ENCODE results near the gene IL36RN.

The IL36RN gene

GRCh38 chr2:113072584-113072983 is 13.6 kb downstream of the IL36RN start:
- H3K4me2 ChIP-seq (ENCODE audit: low read length), result no peak overlapping the region
- no peak overlapping the region for H3K27ac ChIP-seq
- TF ChIP-seq CTCF (IDR thresholded peaks at IDR 0.05), result no peak
- no peaks in the 10 kb centered on the region for H3K79me2 ChIP-seq
- H3K36me3 ChIP-seq (ENCODE audit: control insufficient read depth, insufficient read depth, low read length), result no peaks in the 10 kb centered on the region
- H3K9me3 ChIP-seq (ENCODE audit: control insufficient read depth, low read length), result no peaks in the 10 kb centered on the region
- H3K9ac ChIP-seq, result no peak overlapping the region
- no peak overlapping the region for H2AFZ ChIP-seq
- no peak overlapping the region for H3K4me3 ChIP-seq (ENCODE audit: low read depth, low read length)
- H3K4me1 ChIP-seq, result no peaks in the 10 kb centered on the region
- no peaks in the 10 kb centered on the region for H3K27me3 ChIP-seq (ENCODE audit: control insufficient read depth, insufficient read depth, low read length)

DNA sequence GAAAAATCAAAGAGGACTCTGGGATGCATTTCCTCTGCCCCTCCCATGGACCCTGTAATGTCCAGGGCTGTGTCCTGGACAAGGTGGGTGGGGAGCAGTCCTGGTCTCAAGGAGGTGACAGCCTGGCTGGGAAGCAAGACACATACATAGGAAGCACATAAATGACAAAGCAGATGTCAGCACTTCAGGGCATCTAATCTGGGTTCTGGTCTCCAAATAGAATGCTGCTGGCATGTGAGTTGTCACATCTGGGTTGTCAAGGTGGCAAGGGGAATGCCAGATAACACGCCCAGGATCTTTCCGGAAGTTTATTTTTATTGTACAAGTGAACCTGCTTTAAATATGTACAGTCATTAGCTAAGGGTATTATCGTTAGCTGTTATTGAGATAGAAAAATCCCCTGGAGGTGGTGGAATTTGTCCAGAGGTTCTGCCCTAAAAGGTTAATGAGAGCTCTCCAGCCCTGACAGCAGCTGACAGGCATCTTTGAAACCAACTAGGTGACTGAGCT is 14.4 kb downstream of the IL36RN start:
- no peaks in the 10 kb centered on the region for H3K79me2 ChIP-seq
- no peak for TF ChIP-seq CTCF (IDR thresholded peaks at IDR 0.05)
- H3K4me2 ChIP-seq (ENCODE audit: low read length), result no peak overlapping the region
- no peaks in the 10 kb centered on the region for H3K9me3 ChIP-seq (ENCODE audit: control insufficient read depth, low read length)
- no peak overlapping the region for H2AFZ ChIP-seq
- no peaks in the 10 kb centered on the region for H3K36me3 ChIP-seq (ENCODE audit: control insufficient read depth, insufficient read depth, low read length)
- no peak overlapping the region for H3K27ac ChIP-seq
- H3K4me3 ChIP-seq (ENCODE audit: low read depth, low read length), result no peak overlapping the region
- no peak overlapping the region for H3K9ac ChIP-seq
- H3K4me1 ChIP-seq, result no peaks in the 10 kb centered on the region
- H3K27me3 ChIP-seq (ENCODE audit: control insufficient read depth, insufficient read depth, low read length), result no peaks in the 10 kb centered on the region

- H3K4me2 ChIP-seq (ENCODE audit: low read length), result no peak overlapping the region
- H3K9me3 ChIP-seq (ENCODE audit: control insufficient read depth, low read length), result no peaks in the 10 kb centered on the region
- H3K4me3 ChIP-seq (ENCODE audit: low read depth, low read length), result no peak overlapping the region
- H3K4me1 ChIP-seq, result no peaks in the 10 kb centered on the region
- no peak overlapping the region for H3K27ac ChIP-seq
- no peak overlapping the region for H3K9ac ChIP-seq
- H3K36me3 ChIP-seq (ENCODE audit: control insufficient read depth, insufficient read depth, low read length), result no peaks in the 10 kb centered on the region
- TF ChIP-seq CTCF (IDR thresholded peaks at IDR 0.05), result no peak
- no peaks in the 10 kb centered on the region for H3K27me3 ChIP-seq (ENCODE audit: control insufficient read depth, insufficient read depth, low read length)
- no peaks in the 10 kb centered on the region for H3K79me2 ChIP-seq
- H2AFZ ChIP-seq, result no peak overlapping the region
These were observed 16.0 kb downstream of the IL36RN start for GRCh38 chr2:113075030-113075429.

DNA sequence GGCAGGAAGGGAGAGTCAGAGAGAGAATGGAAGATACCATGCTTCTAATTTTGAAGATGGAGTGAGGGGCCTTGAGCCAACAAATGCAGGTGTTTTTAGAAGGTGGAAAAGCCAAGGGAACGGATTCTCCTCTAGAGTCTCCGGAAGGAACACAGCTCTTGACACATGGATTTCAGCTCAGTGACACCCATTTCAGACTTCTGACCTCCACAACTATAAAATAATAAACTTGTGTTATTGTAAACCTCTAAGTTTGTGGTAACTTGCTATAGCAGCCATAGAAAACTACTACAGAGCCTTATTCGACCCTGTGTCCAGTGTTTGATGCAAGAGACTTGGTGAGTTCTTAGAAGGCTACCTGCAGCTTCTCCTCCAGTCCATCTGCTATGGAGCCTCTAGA is 16.6 kb downstream of the IL36RN start:
- H3K4me2 ChIP-seq (ENCODE audit: low read length), result no peak overlapping the region
- no peak for TF ChIP-seq CTCF (IDR thresholded peaks at IDR 0.05)

DNA sequence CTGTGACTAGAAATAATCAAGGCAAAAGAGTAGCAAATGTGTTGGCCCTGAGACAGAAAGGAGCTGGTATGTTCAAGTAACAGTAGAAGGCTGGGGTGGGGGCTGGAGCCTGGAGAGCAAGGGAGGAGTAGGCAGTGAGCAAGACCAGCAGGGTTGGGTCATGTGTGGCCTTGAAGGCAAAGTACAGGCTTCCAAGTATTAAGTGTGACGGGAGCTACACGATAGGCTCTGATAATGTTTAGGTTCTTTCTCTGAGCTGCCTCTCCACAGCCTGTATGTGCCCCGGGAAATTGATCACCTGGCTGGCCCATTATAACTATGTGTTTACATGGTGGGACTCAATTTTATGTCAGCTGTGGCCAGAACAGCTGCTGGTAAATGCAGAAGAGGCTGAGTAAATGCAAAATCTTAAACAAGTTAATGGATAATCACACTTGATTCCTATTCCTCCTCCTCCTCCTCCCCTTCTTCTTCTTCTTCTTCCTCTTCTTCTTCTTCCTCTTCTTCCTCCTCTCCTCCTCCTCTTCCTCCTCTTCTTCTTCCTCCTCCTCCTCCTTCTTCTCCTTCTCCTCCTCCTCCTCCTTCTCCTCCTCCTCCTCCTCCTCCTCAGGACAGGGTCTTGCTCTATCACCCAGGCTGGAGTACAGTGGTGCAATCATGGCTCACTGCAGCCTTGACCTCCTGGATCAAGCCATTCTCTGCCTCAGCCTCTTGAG is 18.1 kb downstream of the IL36RN start:
- Histone ChIP-seq H3K4me2 (ENCODE audit: low read length) (no peak overlapping the region), H3K27ac (no peak overlapping the region), H3K9me3 (ENCODE audit: control insufficient read depth, low read length) (no peaks in the 10 kb centered on the region), H3K4me1 (no peaks in the 10 kb centered on the region), H3K79me2 (no peaks in the 10 kb centered on the region), H3K27me3 (ENCODE audit: control insufficient read depth, insufficient read depth, low read length) (no peaks in the 10 kb centered on the region), H3K36me3 (ENCODE audit: control insufficient read depth, insufficient read depth, low read length) (no peaks in the 10 kb centered on the region), H3K9ac (no peak overlapping the region), H2AFZ (no peak overlapping the region), H3K4me3 (ENCODE audit: low read depth, low read length) (no peak overlapping the region)
- no peak for TF ChIP-seq CTCF (IDR thresholded peaks at IDR 0.05)

More for the DNA sequence above, 16.6 kb downstream of the IL36RN start:
- no peaks in the 10 kb centered on the region for H3K27me3 ChIP-seq (ENCODE audit: control insufficient read depth, insufficient read depth, low read length)
- no peaks in the 10 kb centered on the region for H3K4me1 ChIP-seq
- H2AFZ ChIP-seq, result no peak overlapping the region
- no peaks in the 10 kb centered on the region for H3K79me2 ChIP-seq
- H3K4me3 ChIP-seq (ENCODE audit: low read depth, low read length), result no peak overlapping the region
- no peak overlapping the region for H3K9ac ChIP-seq
- no peaks in the 10 kb centered on the region for H3K9me3 ChIP-seq (ENCODE audit: control insufficient read depth, low read length)
- H3K27ac ChIP-seq, result no peak overlapping the region
- H3K36me3 ChIP-seq (ENCODE audit: control insufficient read depth, insufficient read depth, low read length), result no peaks in the 10 kb centered on the region
